GM19395 (cell line): ENCODE measurements around the gene CC2D1A.

Experiments
- ATAC-seq: cut with Tn5 transposase; IDR thresholded peaks from one replicate; pipeline ENCODE4 v1.9.1; 2021; ENCODE audit warnings: mild to moderate bottlenecking, moderate library complexity; ENCODE audit not compliant: unreplicated experiment

The CC2D1A gene

GRCh38 chr19:13932911-13933393 lies 27.0 kb downstream of the CC2D1A start:
- no peak for ATAC-seq

GRCh38 chr19:13934785-13935109 lies 28.7 kb downstream of the CC2D1A start:
- ATAC-seq, result no peak

GRCh38 chr19:13935765-13936510 lies 29.9 kb downstream of the CC2D1A start:
- ATAC-seq, result no peak

GRCh38 chr19:13937479-13938300 lies 31.7 kb downstream of the CC2D1A start:
- no peak for ATAC-seq

GRCh38 chr19:13938301-13939064 lies 32.5 kb downstream of the CC2D1A start, which contains the start of gene PODNL1:
Gene PODNL1 (minus strand): TSS chr19:13938417. CDS start chr19:13938181, 236 bp downstream.
- no peak for ATAC-seq

- no peak for ATAC-seq
Observed at GRCh38 chr19:13942023-13942684, 36.2 kb downstream of the CC2D1A start.

- no peak for ATAC-seq
Observed at GRCh38 chr19:13946414-13946813, 40.4 kb downstream of the CC2D1A start.

- ATAC-seq, result no peak
Observed at GRCh38 chr19:13951043-13951442, 45.0 kb downstream of the CC2D1A start.

- no peak for ATAC-seq
Observed at GRCh38 chr19:13951799-13952153, 45.8 kb downstream of the CC2D1A start.

- ATAC-seq, result peak; percentile 97
Observed at GRCh38 chr19:13952154-13952930, 46.3 kb downstream of the CC2D1A start, which contains the start of gene DCAF15. Gene DCAF15 (plus strand): TSS chr19:13952509. CDS start chr19:13952513, 4 bp downstream.

- no peak for ATAC-seq
Observed at GRCh38 chr19:13952931-13953531, 47.0 kb downstream of the CC2D1A start.

GRCh38 chr19:13954185-13954584 lies 48.2 kb downstream of the CC2D1A start:
- ATAC-seq, result no peak

GRCh38 chr19:13955662-13956364 lies 49.8 kb downstream of the CC2D1A start:
- no peak for ATAC-seq

GRCh38 chr19:13956365-13956744 lies 50.4 kb downstream of the CC2D1A start:
- no peak for ATAC-seq

GRCh38 chr19:13957051-13957450 lies 51.0 kb downstream of the CC2D1A start:
- ATAC-seq, result no peak

GRCh38 chr19:13958043-13958442 lies 52.0 kb downstream of the CC2D1A start:
- ATAC-seq, result no peak

- ATAC-seq, result no peak
Observed at GRCh38 chr19:13959141-13959961, 53.4 kb downstream of the CC2D1A start.
